GM10248 (cell line): ENCODE data around the gene GNLY.
"Not testable (repeated sequence)": the region's sequence is repeated elsewhere in the genome, so short reads cannot be mapped to it uniquely, and the experiment has no call there.

Source experiments
- CTCF ChIA-PET: fragments of 300-600 bp; sonication (Branson Sonifier 250); formaldehyde crosslinking; extraction: SDS; loops from one replicate; lab custom pipeline; 2021; ENCODE audit warnings: antibody characterized with exemption; lab: Yijun Ruan, JAX
- POLR2A ChIA-PET: fragments of 350-650 bp; sonication (Branson Sonifier 250); formaldehyde crosslinking; extraction: SDS; loops from one replicate; lab custom pipeline; 2020; ENCODE audit warnings: antibody characterized with exemption; lab: Yijun Ruan, JAX
- DNase-seq: peaks from one replicate; pipeline ENCODE4 v3.0.0; 2012; ENCODE audit errors: extremely low spot score
- TF ChIP-seq, protein P1 (sequence below): IDR thresholded peaks from 2 replicates; pipeline ENCODE4 v1.5.1; 2012; ENCODE audit warnings: mild to moderate bottlenecking, low read depth; ENCODE audit errors: extremely low read depth, missing control alignments, control extremely low read depth

The GNLY gene

GRCh38 chr2:85713836-85714235 is 19.7 kb downstream of the GNLY start:
- TF ChIP-seq, protein P1, sequence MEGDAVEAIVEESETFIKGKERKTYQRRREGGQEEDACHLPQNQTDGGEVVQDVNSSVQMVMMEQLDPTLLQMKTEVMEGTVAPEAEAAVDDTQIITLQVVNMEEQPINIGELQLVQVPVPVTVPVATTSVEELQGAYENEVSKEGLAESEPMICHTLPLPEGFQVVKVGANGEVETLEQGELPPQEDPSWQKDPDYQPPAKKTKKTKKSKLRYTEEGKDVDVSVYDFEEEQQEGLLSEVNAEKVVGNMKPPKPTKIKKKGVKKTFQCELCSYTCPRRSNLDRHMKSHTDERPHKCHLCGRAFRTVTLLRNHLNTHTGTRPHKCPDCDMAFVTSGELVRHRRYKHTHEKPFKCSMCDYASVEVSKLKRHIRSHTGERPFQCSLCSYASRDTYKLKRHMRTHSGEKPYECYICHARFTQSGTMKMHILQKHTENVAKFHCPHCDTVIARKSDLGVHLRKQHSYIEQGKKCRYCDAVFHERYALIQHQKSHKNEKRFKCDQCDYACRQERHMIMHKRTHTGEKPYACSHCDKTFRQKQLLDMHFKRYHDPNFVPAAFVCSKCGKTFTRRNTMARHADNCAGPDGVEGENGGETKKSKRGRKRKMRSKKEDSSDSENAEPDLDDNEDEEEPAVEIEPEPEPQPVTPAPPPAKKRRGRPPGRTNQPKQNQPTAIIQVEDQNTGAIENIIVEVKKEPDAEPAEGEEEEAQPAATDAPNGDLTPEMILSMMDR = no peak
- CTCF ChIA-PET = interaction anchor here (0.8 to 2.2 kb wide), 5 partner anchors 9 to 77 kb away, joined by 3 to 8 read pairs (median 5); no protein-coding TSS in a partner anchor
- DNase-seq = no peak
- POLR2A ChIA-PET = no interaction called here

GRCh38 chr2:85714421-85714820 is 20.3 kb downstream of the GNLY start:
- POLR2A ChIA-PET, DNase-seq: not testable (repeated sequence)
- CTCF ChIA-PET = interaction anchor here (0.8 to 1.4 kb wide), 3 partner anchors 14 to 77 kb away, joined by 3 to 7 read pairs (median 3); no protein-coding TSS in a partner anchor

DNA sequence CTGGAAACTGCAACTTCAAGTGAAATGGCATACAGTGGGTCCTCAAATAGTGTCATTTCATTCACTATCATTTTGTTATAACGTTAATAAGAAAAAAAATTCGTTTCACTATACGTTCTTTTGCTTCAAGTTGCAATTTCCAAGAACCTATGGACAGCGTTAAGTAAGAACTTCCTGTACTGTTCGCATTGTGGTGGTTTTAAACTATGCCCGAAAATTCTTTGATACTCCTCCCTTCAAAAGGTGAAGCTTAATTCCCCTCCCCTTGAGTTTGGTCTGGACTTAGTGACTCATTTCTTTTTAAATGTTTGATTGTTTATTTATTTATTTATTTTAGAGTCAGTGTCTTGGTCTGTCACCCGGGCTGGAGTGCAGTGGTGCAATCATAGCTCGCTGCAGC is 20.7 kb downstream of the GNLY start:
- ChIA-PET POLR2A (no interaction called here), CTCF (interaction anchor here (1.2 to 7.3 kb wide), 5 partner anchors 8 to 78 kb away, joined by 3 to 73 read pairs (median 5); no protein-coding TSS in a partner anchor)
- DNase-seq = no peak

DNA sequence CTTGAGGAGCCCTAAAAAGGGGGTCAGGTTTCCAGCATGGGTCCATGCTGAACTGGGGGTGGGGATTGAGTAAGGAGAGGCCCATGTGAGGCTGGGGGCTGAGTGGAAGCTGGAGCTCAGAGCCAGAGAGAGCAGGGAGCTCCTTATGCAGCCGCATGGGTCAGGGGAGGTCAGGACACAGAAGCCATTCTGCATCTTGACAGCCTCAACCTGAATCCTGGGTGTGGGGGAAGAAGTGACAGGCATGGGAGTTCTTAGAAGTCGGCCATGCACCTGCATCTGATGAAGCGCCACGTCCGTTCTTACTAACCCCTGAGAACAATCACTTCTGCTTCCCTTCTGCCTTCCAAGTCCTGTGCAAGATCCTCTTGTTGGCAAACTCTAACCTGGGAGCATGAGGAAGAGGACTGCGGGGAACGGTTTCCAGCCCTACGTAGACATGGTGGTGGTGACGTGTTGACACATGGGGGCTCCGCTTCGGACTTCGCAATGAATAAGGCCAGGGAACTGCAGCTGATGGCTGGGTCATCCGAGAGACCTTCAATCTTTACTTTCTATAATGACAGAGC is 22.3 kb downstream of the GNLY start:
- POLR2A ChIA-PET = no interaction called here
- CTCF ChIA-PET = interaction anchor here (1.0 to 7.3 kb wide), 6 partner anchors 9 to 178 kb away, joined by 3 to 73 read pairs (median 3); partner anchors contain the start of gene MAT2A
- no peak for DNase-seq
- TF ChIP-seq, protein P1 = no peak

More for the DNA sequence above, 20.7 kb downstream of the GNLY start:
- TF ChIP-seq, protein P1 = no peak

- ChIA-PET CTCF (interaction anchor here (1.0 to 7.3 kb wide), 6 partner anchors 8 to 179 kb away, joined by 3 to 73 read pairs (median 5); partner anchors contain the start of gene MAT2A), POLR2A (no interaction called here)
- DNase-seq = no peak
- TF ChIP-seq, protein P1 = no peak
Measured at GRCh38 chr2:85717308-85718008, 23.3 kb downstream of the GNLY start.

GRCh38 chr2:85718009-85718391 is 23.8 kb downstream of the GNLY start:
- TF ChIP-seq, protein P1 = no peak
- CTCF ChIA-PET = interaction anchor here (2.4 to 7.3 kb wide), 4 partner anchors 11 to 97 kb away, joined by 7 to 73 read pairs (median 22); no protein-coding TSS in a partner anchor
- POLR2A ChIA-PET = no interaction called here
- no peak for DNase-seq

GRCh38 chr2:85718885-85719492 is 24.8 kb downstream of the GNLY start:
- CTCF ChIA-PET = interaction anchor here (2.4 to 7.3 kb wide), 4 partner anchors 10 to 96 kb away, joined by 7 to 73 read pairs (median 22); no protein-coding TSS in a partner anchor
- POLR2A ChIA-PET = no interaction called here

More at GRCh38 chr2:85718885-85719492, 24.8 kb downstream of the GNLY start:
- DNase-seq = no peak
- TF ChIP-seq, protein P1 = no peak
